Measurements from ENCODE around the gene AGFG2. TPM values are rescaled to one million over a fixed set of nuclear protein-coding genes. Genes with fewer than 3 reads are reported as not detected.

Gene AGFG2
- total RNA-seq, 1 experiment from 2014 or later, result 11.9 TPM

- Mint-ChIP-seq H3K27ac (ENCODE audit: low read depth, unreplicated experiment) (no peak overlapping the region), H3K9me3 (ENCODE audit: unreplicated experiment) (no peaks in the 10 kb centered on the region), H3K4me3 (ENCODE audit: unreplicated experiment) (no peak overlapping the region), H3K27me3 (ENCODE audit: insufficient read depth, unreplicated experiment) (no peaks in the 10 kb centered on the region), H3K36me3 (ENCODE audit: insufficient read depth, unreplicated experiment) (peaks cover 6% of the 10 kb centered on the region), H3K4me1 (ENCODE audit: insufficient read depth, unreplicated experiment) (peaks cover 6% of the 10 kb centered on the region)
- BruUV-seq (replicated peaks), result no TSS peak
- DNase-seq (ENCODE audit: unreplicated experiment), result no peak
- intact Hi-C loops (cut with micrococcal nuclease), result no loop called here
- ChIA-PET POLR2A (interaction anchor here (1.3 kb wide), 1 partner anchor 43 kb away, joined by 4 read pairs; no protein-coding TSS in a partner anchor), CTCF (interaction anchor here (0.6 to 1.3 kb wide), 6 partner anchors 15 to 200 kb away, joined by 3 to 5 read pairs (median 3); partner anchors contain the start of gene MOSPD3)
- TF ChIP-seq, protein P1, sequence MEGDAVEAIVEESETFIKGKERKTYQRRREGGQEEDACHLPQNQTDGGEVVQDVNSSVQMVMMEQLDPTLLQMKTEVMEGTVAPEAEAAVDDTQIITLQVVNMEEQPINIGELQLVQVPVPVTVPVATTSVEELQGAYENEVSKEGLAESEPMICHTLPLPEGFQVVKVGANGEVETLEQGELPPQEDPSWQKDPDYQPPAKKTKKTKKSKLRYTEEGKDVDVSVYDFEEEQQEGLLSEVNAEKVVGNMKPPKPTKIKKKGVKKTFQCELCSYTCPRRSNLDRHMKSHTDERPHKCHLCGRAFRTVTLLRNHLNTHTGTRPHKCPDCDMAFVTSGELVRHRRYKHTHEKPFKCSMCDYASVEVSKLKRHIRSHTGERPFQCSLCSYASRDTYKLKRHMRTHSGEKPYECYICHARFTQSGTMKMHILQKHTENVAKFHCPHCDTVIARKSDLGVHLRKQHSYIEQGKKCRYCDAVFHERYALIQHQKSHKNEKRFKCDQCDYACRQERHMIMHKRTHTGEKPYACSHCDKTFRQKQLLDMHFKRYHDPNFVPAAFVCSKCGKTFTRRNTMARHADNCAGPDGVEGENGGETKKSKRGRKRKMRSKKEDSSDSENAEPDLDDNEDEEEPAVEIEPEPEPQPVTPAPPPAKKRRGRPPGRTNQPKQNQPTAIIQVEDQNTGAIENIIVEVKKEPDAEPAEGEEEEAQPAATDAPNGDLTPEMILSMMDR (IDR thresholded peaks at IDR 0.05; ENCODE audit: unreplicated experiment), result no peak
These were observed 50.4 kb downstream of the AGFG2 start for GRCh38 chr7:100589341-100589947.

DNA sequence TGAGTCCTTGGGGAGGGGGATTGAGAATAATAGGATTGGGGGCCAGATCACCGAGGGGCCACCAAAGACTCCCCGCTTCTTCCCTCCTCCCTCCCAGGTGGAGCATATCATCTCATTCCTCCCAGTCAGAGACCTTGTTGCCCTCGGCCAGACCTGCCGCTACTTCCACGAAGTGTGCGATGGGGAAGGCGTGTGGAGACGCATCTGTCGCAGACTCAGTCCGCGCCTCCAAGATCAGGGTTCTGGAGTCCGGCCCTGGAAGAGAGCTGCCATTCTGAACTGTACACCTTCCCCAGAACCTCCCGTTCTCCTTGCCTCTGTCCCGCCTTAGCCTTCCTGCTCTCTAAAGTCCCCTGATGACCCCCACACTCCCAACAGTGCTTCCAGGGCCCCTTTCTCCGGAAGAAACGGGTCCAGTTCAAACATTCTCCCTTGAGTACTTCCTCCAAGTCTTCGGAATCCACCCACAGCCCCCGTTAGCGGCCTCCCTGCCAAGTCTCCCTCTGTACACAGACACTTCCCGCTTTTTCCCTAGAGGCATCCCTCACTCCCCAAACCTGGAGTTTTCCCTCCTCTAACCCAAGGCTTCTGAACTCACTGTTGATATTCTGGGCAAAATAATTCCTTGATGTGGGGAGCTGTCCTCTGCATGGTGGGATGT lies 51.2 kb downstream of the AGFG2 start:
- CTCF ChIA-PET, result interaction anchor here (0.6 kb wide), 1 partner anchor 43 kb away, joined by 4 read pairs; no protein-coding TSS in a partner anchor
- H3K9me3 Mint-ChIP-seq (ENCODE audit: unreplicated experiment), result no peaks in the 10 kb centered on the region

DNA sequence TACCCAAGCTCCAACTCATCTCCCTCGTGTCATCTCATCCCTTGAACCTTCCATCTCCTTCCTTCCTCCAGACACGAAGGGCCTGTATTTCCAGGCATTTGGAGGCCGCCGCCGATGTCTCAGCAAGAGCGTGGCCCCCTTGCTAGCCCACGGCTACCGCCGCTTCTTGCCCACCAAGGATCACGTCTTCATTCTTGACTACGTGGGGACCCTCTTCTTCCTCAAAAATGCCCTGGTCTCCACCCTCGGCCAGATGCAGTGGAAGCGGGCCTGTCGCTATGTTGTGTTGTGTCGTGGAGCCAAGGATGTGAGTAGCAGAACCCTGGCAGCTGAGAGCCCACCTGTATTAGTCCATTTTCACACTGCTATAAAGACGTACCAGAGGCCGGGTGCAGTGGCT lies 52.6 kb downstream of the AGFG2 start:
- no peaks in the 10 kb centered on the region for H3K36me3 Mint-ChIP-seq (ENCODE audit: insufficient read depth, unreplicated experiment)
- no peak overlapping the region for H3K27ac Mint-ChIP-seq (ENCODE audit: low read depth, unreplicated experiment)
- H3K9me3 Mint-ChIP-seq (ENCODE audit: unreplicated experiment), result no peaks in the 10 kb centered on the region
- BruUV-seq (replicated peaks), result no TSS peak
- H3K27me3 Mint-ChIP-seq (ENCODE audit: insufficient read depth, unreplicated experiment), result no peaks in the 10 kb centered on the region
- no peaks in the 10 kb centered on the region for H3K4me1 Mint-ChIP-seq (ENCODE audit: insufficient read depth, unreplicated experiment)
- TF ChIP-seq, protein P1 (IDR thresholded peaks at IDR 0.05; ENCODE audit: unreplicated experiment), result no peak
- ChIA-PET CTCF (interaction anchor here (0.5 to 1.0 kb wide), 3 partner anchors 17 to 1041 kb away, joined by 3 read pairs; no protein-coding TSS in a partner anchor), POLR2A (no interaction called here)
- intact Hi-C loops (cut with micrococcal nuclease), result no loop called here
- no peak overlapping the region for H3K4me3 Mint-ChIP-seq (ENCODE audit: unreplicated experiment)
- no peak for DNase-seq (ENCODE audit: unreplicated experiment)

More for the DNA sequence above, 51.2 kb downstream of the AGFG2 start:
- no peak for DNase-seq (ENCODE audit: unreplicated experiment)
- Mint-ChIP-seq H3K36me3 (ENCODE audit: insufficient read depth, unreplicated experiment) (peaks cover 3% of the 10 kb centered on the region), H3K4me1 (ENCODE audit: insufficient read depth, unreplicated experiment) (peaks cover 2% of the 10 kb centered on the region), H3K4me3 (ENCODE audit: unreplicated experiment) (no peak overlapping the region), H3K27me3 (ENCODE audit: insufficient read depth, unreplicated experiment) (no peaks in the 10 kb centered on the region), H3K27ac (ENCODE audit: low read depth, unreplicated experiment) (no peak overlapping the region)
- TF ChIP-seq, protein P1 (IDR thresholded peaks at IDR 0.05; ENCODE audit: unreplicated experiment), result no peak
- intact Hi-C loops (cut with micrococcal nuclease), result no loop called here
- no TSS peak for BruUV-seq (replicated peaks)
- POLR2A ChIA-PET, result no interaction called here

- H3K27ac Mint-ChIP-seq (ENCODE audit: low read depth, unreplicated experiment), result no peak overlapping the region
- no peaks in the 10 kb centered on the region for H3K9me3 Mint-ChIP-seq (ENCODE audit: unreplicated experiment)
- H3K27me3 Mint-ChIP-seq (ENCODE audit: insufficient read depth, unreplicated experiment), result no peaks in the 10 kb centered on the region
- no peak for DNase-seq (ENCODE audit: unreplicated experiment)
- BruUV-seq (replicated peaks), result no TSS peak
- no peaks in the 10 kb centered on the region for H3K36me3 Mint-ChIP-seq (ENCODE audit: insufficient read depth, unreplicated experiment)
- CTCF ChIA-PET, result interaction anchor here (0.5 to 0.8 kb wide), 2 partner anchors 31 to 115 kb away, joined by 3 read pairs; no protein-coding TSS in a partner anchor
- POLR2A ChIA-PET, result interaction anchor here (1.9 to 2.0 kb wide), 2 partner anchors 9 to 10 kb away, joined by 5 to 7 read pairs; partner anchors contain the start of gene FBXO24
- intact Hi-C loops (cut with micrococcal nuclease), result no loop called here
- H3K4me1 Mint-ChIP-seq (ENCODE audit: insufficient read depth, unreplicated experiment), result no peaks in the 10 kb centered on the region
- TF ChIP-seq, protein P1 (IDR thresholded peaks at IDR 0.05; ENCODE audit: unreplicated experiment), result no peak
- H3K4me3 Mint-ChIP-seq (ENCODE audit: unreplicated experiment), result no peak overlapping the region
These were observed 56.2 kb downstream of the AGFG2 start for GRCh38 chr7:100595188-100595587.

All from MCF 10A (cell line).